ENCODE measurements around the gene NDUFB10.

- no peak for TF ChIP-seq CTCF (IDR thresholded peaks at IDR 0.05)
- no peak for TF ChIP-seq POLR2A (IDR thresholded peaks at IDR 0.05)
Measured at GRCh38 chr16:1976951-1977874, 17.9 kb downstream of the NDUFB10 start.

Measured in testis (tissue), 2 donors.